GM19025 (cell line): ENCODE measurements around the gene ALG3.
"Not testable (repeated sequence)": the region's sequence is repeated elsewhere in the genome, so short reads cannot be mapped to it uniquely, and the experiment has no call there.

Source experiments
- ATAC-seq: cut with Tn5 transposase; IDR thresholded peaks from one replicate; pipeline ENCODE4 v1.9.1; 2021; ENCODE audit warnings: mild to moderate bottlenecking, low read depth, moderate library complexity; ENCODE audit not compliant: unreplicated experiment

ALG3 gene

DNA sequence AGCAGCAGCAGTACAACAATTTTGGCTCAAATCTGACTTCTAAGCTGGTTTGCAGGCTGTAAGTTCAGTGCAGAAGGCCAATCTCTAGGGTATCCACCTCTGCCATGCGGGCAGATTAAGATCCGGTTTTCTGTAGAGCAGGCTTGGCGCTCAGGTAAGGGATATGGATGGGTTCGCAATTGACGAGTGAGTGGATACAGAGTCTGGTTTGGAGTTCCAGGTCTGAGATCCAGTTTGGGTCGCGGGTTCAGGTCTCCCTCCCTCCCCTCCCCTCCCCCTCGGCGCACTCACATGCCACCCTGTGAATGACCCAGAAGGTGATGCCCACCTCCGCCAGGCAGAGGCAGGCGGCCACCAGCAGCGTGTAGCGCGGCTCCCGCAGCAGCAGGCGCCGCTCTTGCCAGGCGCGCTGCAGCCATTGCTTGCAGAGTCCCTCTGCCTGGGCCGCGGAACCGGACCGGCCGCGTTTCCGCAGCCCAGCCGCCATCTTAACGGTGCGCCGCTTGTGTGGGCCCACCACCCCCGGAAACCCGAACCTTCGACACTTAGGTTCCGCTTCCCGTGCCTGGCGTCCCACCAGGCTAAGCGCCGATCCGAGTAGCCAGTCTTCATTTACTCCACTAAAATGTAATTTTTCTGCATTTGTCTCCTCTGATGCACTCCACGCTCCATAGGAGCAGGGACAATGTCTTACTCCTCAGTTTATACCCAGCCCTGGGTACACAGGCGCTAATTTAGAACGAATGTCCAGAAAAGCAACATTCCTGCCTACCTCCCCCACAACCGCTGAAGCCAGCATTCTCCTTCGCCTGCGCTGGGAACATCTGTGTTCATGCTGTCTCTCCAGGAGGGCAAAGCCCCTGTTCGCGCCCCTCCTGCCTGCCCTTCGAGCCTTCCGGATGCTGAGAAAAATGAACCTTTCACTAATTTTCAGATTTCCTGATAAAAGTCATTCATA lies at the start of gene ALG3:
TSS of gene ALG3 (minus strand) at position 509 of the 958 bp plus-strand sequence. CDS start at position 487, 22 bp downstream.
- peak; percentile 1 for ATAC-seq

DNA sequence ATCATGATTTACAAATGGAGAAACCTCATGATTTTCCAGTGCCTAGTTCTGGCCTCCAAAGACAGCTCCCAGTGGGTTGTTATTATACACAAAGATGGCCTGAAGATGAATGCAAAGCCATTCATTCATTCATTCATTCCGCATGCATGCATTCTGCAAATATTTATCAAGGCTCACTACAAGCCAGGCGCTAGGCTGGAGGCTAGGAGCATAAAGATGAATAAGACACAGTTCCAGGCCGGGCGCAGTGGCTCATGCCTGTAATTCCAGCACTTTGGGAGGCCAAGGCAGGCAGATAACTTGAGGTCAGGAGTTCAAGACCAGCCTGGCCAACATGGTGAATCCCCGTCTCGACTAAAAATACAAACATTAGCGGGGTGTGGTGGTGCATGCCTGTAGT lies 47.9 kb upstream of the ALG3 start:
- no peak for ATAC-seq

DNA sequence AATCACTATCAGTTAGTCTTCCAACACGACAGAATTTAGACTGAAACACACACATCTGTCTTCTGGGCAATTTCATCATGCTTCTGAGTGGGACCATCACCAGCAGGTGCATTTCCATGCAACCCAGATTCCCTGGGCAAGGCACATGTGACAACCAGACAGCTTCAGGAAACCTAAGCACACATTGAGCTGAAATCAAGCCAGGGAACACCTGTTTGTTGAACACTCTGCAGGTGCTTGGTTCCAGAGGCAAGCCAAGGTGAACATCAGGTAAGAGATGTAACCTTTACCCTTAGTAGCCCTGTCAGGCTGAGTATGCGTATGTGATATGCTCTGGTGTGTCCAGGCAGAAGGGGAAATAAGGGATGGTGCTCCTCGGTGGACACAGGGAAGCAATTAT lies 47.0 kb upstream of the ALG3 start:
- no peak for ATAC-seq

DNA sequence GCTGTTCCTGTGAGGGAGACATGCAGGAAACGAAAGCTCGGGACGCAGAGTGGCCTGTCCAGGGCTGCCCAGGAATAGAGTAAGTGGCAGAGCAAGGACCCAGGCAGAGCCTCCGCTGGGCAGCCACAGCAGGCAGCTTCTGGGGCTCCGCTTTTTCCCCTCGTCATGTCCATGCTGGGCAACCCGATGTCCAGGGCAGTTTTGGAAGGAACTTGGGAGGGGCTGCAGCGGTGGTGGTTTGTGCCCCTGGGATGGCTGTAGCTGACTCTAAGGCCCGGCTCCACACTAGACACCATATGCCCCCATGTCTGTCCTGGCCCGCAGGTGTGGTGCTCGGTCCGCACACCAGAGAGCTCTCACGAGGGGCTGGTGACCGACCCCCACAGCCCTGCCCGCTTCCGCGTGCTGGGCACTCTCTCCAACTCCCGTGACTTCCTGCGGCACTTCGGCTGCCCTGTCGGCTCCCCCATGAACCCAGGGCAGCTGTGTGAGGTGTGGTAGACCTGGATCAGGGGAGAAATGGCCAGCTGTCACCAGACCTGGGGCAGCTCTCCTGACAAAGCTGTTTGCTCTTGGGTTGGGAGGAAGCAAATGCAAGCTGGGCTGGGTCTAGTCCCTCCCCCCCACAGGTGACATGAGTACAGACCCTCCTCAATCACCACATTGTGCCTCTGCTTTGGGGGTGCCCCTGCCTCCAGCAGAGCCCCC lies 43.1 kb upstream of the ALG3 start:
- ATAC-seq, result no peak

DNA sequence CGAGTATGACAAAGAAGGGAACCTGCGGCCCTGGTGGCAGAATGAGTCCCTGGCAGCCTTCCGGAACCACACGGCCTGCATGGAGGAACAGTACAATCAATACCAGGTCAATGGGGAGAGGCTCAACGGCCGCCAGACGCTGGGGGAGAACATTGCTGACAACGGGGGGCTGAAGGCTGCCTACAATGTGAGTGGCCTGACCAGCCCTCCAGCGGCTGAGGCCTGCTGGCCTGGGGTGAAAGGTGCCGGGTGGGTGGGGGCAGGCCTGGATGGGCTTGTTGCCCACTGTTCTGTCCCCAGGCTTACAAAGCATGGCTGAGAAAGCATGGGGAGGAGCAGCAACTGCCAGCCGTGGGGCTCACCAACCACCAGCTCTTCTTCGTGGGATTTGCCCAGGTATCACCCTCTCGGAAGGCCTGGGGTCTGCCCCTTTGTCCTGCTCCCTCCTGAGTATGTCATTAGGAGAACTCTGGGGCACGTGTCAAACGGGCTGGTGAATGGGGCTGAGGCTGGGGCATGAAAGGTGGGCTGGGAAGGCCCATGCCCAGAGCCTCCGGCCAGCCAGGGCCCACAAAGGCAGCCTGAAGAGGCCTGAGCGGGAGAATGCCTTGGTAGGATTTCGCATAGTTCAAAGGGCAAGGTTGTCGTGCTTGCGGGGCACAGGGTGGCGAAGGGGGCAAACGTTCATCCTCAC lies 42.4 kb upstream of the ALG3 start:
- ATAC-seq, result no peak

DNA sequence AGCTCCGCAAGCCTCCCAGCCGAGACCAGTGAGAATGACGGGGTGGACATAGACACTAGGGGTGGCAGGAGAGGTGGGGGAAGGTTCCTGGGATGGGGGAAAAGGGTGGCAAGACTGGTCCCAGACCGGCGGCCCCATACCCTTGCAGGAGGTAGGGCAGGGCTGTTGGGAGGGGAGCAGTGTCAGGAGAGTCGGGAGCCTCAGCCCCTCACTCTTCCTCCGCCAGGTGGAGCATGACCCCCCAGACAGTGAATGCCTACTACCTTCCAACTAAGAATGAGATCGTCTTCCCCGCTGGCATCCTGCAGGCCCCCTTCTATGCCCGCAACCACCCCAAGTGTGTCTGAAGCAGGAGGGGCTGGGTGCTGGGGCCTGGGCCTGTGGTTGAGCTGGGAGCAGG lies 41.6 kb upstream of the ALG3 start:
- no peak for ATAC-seq

DNA sequence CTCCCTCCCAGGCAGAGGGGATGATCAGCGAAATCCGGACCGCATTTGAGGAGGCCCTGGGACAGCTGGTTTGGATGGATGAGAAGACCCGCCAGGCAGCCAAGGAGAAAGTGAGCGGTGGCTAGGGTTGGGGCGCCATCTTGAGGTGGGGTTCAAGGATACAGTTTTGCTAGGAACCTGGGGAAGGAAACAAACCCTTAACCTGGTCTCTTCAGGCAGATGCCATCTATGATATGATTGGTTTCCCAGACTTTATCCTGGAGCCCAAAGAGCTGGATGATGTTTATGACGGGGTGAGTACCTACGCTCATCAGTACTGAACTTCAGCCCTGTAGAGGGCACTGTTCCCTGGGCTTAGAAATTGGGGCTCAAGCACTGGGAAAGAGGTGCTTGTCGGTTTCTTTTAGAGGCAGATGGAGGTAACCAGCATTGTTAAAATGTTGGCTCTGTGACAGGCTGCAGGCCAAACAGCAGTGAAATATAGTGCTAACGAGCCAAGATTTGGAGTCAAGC lies 40.7 kb upstream of the ALG3 start:
- no peak for ATAC-seq

DNA sequence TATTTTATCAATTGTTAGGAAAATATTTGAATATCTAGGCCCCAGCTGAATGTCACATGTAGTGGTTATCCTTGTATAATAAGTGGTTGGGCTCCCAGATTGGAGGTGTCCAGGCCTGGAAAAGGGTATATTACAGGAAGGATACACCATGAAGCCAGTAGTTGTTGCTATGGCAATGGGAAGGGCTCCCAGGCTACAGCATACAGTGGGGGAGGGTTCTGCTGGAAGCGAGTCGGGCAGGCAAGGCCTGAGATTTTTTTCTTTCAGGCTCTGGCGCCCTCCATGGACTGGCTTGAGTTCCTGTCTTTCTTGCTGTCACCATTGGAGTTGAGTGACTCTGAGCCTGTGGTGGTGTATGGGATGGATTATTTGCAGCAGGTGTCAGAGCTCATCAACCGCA lies 35.9 kb upstream of the ALG3 start:
- no peak for ATAC-seq

DNA sequence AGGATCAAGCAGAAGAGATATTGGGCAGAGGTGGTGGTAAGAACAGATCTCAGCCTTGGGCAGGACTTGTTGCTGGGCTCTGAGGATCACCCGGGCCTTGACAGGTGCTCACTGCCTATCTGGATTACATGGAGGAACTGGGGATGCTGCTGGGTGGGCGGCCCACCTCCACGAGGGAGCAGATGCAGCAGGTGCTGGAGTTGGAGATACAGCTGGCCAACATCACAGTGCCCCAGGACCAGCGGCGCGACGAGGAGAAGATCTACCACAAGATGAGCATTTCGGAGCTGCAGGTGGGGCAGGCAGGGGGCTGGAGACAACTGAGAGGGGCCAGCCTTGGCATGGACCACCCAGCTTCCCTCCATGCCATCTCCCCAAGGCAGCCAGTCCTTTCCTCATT lies 34.9 kb upstream of the ALG3 start:
- no peak for ATAC-seq

DNA sequence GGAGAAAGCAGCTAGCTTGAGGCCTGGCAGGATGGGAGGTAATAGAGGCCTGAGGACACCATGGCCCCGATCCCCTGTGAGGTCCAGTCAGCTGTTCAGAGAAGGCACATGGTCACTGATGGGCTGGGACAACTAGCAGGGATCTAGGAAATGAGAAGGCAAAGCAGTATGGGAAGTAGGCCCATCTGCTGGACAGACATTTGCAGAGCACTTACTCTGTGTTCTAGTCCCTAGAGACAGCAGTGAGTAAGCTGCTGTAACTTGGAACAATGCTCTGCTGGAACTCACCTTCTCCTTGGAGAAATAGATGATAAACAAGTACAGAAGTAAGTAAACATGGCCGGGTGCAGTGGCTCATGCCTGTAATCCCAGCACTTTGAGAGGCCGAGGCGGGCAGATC lies 34.2 kb upstream of the ALG3 start:
- ATAC-seq, result no peak

DNA sequence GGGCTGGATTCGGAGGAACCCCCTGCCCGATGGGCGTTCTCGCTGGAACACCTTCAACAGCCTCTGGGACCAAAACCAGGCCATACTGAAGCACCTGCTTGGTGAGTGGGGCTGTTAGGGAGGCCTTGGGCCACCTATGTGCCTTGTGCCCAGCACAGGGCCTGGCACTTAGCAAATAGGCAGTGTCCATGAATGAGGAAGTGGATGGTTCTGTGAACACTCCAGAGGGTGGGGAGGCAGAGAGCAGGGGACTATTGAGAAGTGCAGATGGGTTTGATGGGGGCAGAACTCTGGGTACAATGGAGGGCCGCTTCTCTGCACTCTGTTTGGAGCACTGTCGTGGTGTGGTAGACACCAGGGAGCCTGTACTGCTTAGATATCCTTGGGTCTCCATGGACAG lies 28.6 kb upstream of the ALG3 start:
- ATAC-seq, result no peak

DNA sequence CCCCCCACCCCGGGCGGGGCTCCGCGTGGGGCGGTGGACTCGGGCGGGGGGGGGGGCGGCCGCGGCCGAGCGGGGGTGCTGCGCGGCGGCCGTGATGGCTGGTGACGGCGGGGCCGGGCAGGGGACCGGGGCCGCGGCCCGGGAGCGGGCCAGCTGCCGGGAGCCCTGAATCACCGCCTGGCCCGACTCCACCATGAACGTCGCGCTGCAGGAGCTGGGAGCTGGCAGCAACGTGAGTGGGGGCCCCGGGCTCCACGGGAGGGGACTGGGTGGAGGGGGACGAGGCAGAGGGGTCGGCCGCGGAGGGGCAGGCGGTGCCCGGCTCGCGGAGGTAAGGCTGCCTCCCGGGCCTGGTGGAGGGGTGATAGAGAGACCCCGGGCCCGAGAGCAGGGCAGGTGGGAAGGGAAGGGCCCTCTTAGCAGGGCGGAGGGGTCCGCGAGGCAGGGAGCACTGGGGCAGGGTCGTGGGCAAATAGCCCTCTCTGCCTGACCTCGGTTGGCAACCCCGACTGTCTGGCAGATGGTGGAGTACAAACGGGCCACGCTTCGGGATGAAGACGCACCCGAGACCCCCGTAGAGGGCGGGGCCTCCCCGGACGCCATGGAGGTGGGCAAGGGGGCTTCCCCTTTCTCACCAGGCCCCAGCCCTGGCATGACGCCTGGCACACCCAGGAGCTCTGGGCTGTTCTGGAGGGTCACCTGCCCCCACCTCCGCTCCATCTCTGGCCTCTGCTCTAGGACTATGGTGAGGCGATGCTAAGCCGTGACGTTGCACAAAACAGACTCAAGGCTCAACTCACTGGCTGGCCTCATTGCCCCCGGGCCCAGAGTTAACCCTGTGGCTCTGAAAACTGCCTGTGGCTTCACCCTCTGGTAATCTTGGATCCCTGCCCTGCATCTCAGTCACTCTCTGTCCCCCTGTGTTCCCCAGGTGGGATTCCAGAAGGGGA lies 27.5 kb upstream of the ALG3 start, which contains the start of gene ECE2:
TSS of gene ECE2 (plus strand) at position 62 of the 950 bp plus-strand sequence. CDS start at position 194, 132 bp downstream.
- ATAC-seq, result no peak

DNA sequence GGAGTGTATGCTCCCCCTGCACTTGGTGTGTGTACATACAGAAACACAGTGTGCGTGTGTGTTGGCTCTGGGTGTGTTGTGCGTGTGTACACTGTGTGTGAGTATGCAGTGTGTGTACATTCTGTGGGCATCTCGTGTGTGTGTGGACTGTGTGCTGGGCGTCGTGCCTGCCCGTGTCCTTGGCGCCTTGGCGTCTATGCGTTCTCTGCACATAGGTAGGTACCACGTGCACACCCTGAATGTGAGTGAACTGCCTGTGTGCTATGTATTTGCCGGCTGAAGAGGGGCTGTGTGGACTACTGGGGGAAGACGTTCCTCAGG lies 26.6 kb upstream of the ALG3 start:
- no peak for ATAC-seq

DNA sequence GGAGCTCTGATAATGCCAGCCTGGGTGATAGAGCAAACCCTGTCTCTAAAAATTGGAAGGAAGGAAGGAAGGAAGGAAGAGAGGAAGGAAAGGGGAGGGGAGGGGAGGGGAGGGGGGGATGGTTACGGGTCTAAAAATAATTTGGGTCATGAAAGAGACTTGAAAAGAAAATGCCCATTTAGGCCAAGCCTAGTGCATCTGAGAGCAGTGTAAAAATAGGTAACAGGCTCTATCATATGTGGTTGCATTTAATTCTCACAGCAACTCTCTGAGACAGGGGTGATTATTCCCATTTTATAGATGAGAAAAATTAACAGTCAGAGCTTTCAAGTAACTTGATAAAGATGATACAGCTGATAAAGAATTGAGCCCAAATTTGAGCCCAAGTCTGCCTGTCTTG lies 23.5 kb upstream of the ALG3 start:
- ATAC-seq, result no peak

DNA sequence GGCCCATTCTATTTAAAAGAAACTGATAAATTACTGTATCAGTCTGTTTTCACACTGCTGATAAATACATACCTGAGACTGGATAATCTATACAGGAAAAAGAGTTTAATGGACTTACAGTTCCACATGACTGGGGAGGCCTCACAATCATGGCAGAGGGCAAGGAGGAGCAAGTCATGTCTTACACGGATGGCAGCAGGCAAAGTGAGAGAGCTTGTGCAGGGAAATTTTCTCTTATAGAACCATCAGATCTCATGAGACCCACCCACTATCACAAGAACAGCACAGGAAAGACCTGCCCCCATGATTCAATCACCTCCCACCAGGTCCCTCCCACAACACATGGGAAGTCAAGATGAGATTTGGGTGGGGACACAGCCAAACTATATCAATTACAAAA lies 18.5 kb upstream of the ALG3 start:
- not testable (repeated sequence) for ATAC-seq

DNA sequence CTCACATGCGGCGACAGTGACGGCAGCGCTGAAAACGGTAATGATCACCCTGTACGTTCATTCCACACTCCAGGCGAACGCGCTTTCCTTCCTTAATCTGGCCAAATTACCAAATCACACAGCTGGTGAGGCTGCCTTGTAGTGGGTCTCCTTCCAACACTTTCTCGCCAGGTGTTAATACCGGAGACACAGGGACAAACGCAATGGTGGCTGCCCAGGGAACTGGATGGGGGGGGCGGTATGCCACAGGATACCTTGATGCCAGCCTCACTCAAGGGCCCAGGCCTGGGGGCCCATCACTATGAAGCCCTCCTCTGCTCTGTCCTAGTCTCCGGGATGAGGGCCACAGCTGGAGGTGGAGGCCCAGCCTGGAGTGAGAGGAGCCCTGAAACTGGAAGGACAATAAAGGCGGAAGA lies 14.0 kb upstream of the ALG3 start:
- ATAC-seq, result no peak

DNA sequence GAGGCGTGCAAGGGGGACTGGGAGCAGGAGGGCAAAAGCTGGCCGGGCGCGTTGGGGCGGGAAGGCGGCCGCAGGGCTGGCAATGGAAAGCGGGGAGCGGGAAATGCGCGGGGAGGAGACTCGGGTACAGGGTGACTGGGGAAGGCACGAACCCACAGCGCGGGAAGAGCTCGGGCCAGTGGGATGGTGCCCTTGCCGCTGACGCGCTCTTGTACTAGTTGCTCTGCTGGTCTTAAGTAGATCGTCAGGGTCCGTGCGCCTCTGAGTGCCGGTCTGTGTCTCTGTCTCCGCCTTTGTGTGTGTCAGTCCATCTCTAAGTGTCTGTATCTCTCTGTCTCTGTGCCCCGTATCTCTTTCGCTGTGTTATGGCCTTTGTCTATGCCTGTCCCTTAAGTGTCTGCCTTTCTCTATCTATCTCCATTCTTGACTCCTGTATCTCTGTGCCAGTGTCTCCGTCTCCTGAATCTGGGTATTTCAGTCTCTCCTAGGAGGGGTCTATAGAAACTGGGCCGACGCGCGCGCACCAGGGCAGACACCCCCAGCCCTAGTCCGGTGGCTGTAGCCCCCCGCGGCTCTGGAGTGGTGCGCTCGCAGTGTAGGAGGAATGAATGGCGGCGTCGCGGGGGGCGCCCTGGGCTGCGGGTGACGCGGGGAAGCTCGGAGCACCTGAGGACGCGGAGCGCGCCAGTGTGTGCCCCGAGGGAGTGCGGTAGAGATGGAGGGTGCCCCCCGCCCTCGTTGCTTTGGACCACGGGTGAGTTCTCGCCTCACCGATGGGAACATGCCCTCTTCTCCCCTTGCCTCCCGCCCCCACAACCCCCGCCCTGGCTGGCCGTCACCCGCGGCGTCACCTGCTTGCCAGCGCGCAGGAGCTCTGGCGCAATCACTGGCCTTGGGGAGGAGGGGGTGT lies 13.3 kb upstream of the ALG3 start:
- ATAC-seq, result no peak

DNA sequence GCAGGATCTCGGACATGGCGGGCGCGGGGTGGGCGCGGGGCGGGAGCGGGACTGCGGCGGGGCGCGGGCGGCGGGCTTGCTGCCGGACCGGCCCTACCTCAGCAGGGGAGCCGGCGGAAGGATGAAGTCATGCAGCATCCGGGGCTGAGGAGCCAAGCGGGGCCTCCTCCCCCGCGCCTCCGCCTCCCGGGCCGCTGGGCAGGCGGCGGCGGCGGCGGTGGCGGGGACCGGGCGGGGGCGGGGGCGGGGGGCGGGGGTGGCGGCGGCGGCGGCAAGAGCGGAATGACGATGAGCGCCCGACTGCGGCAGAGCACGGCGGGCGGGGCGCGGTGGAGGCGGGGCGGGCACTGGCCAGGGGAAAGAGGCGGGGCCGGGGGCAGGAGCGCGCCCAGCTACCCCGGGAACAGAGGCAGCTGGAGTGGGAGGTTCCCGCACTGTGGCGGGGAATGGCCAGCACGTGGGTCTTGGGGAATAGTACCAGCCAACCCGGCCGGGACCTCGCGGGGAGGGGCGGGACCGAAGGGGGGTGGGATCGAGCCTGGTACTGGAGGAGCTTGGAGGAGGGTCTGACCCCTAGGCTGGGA lies 12.6 kb upstream of the ALG3 start, which contains the start of gene CAMK2N2:
TSS of gene CAMK2N2 (minus strand) at position 284 of the 584 bp plus-strand sequence. CDS start at position 16, 268 bp downstream.
- no peak for ATAC-seq
